Measurements from ENCODE around the gene KRTAP12-3. TPM values are rescaled to one million over a fixed set of nuclear protein-coding genes. Genes with fewer than 3 reads are reported as not detected.
A peak's percentile ranks its signal among the peaks of the same experiment; 100 is the strongest.

Gene KRTAP12-3
- polyA plus RNA-seq, 1 of the 3 experiments (the other 2 are of a cell fraction), result not detected

DNA sequence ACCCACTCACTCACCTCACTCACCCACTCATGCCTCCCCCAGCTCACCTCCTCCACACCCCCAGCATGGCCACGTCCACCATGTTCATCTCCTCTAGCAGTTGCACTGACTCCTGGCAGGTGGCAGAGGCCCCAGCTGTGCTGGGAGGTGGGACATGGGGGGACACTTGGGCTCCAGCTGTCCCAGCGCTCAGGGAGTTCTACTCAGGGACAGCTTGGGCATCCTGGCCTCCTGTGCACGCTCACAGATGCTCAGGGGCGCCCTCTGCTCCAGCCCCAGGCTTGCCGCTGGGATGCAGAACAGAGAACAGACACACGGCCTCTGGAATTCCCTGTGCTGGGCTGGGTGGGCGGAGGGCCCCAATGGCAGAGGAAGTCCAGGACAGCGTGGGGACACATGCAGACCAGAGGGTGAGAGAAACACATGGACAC is 40.6 kb upstream of the KRTAP12-3 start:
- 8% methylated on average over 4 of the region's 8 CpGs for WGBS (ENCODE audit: low lambda C conversion rate)
- no peaks in the 10 kb centered on the region for H3K9me2 ChIP-seq
- H3K4me1 ChIP-seq (ENCODE audit: control insufficient read depth in 1 of 2, insufficient read depth in 2 of 2, low read depth in 1 of 2, low read length in 1 of 2), result no peaks in the 10 kb centered on the region
- no peak overlapping the region for H3K9ac ChIP-seq
- TF ChIP-seq, protein P1, sequence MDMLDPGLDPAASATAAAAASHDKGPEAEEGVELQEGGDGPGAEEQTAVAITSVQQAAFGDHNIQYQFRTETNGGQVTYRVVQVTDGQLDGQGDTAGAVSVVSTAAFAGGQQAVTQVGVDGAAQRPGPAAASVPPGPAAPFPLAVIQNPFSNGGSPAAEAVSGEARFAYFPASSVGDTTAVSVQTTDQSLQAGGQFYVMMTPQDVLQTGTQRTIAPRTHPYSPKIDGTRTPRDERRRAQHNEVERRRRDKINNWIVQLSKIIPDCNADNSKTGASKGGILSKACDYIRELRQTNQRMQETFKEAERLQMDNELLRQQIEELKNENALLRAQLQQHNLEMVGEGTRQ (IDR thresholded peaks at IDR 0.05; ENCODE audit: borderline replicate concordance, low read depth, low read length), result no peak
- TF ChIP-seq EZH2phosphoT487 (IDR thresholded peaks at IDR 0.05; ENCODE audit: borderline replicate concordance, low read depth), result no peak
- no peak for TF ChIP-seq FOSL2 (IDR thresholded peaks at IDR 0.05; ENCODE audit: borderline replicate concordance, low read depth)
- TF ChIP-seq POLR2AphosphoS5 (IDR thresholded peaks at IDR 0.05; ENCODE audit: low read depth, low read length), result no peak
- no peak for TF ChIP-seq TEAD4 (IDR thresholded peaks at IDR 0.05; ENCODE audit: borderline replicate concordance, insufficient read depth)
- no peak for TF ChIP-seq TCF12 (IDR thresholded peaks at IDR 0.05)
- no peak for TF ChIP-seq SMC3 (IDR thresholded peaks at IDR 0.05; ENCODE audit: low read depth, low read length)
- TF ChIP-seq RCOR1 (IDR thresholded peaks at IDR 0.05; ENCODE audit: low read length), result no peak
- no peak for TF ChIP-seq GABPA (IDR thresholded peaks at IDR 0.05; ENCODE audit: low read depth)
- no peak for TF ChIP-seq GATA2 (CRISPR knock-in tag; IDR thresholded peaks at IDR 0.05)
- TF ChIP-seq NFIC (IDR thresholded peaks at IDR 0.05; ENCODE audit: borderline replicate concordance), result no peak
- TF ChIP-seq, protein P2, sequence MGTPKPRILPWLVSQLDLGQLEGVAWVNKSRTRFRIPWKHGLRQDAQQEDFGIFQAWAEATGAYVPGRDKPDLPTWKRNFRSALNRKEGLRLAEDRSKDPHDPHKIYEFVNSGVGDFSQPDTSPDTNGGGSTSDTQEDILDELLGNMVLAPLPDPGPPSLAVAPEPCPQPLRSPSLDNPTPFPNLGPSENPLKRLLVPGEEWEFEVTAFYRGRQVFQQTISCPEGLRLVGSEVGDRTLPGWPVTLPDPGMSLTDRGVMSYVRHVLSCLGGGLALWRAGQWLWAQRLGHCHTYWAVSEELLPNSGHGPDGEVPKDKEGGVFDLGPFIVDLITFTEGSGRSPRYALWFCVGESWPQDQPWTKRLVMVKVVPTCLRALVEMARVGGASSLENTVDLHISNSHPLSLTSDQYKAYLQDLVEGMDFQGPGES (IDR thresholded peaks at IDR 0.05; ENCODE audit: low read depth, low read length), result no peak
- no peak for TF ChIP-seq FOXJ3 (CRISPR knock-in tag; IDR thresholded peaks at IDR 0.05)
- H3K36me3 ChIP-seq (replicated peaks in 1 of 2; ENCODE audit: control insufficient read depth in 1 of 2, insufficient read depth in 2 of 2, low read length in 1 of 2), result no peaks in the 10 kb centered on the region
- H3F3A ChIP-seq (replicated peaks; ENCODE audit: insufficient read depth), result no peaks in the 10 kb centered on the region
- H3K4me3 ChIP-seq (ENCODE audit: low read depth in 2 of 2, low read length in 1 of 2), result no peak overlapping the region
- H2AFZ ChIP-seq (ENCODE audit: low read depth), result no peak overlapping the region
- H3K27ac ChIP-seq (ENCODE audit: low read depth in 2 of 2, low read length in 1 of 2), result no peak overlapping the region
- ChIA-PET CTCF (interaction anchor here (2.8 kb wide), 1 partner anchor 176 kb away, joined by 11 read pairs; no protein-coding TSS in a partner anchor), POLR2A (no interaction called here)
- H3K79me2 ChIP-seq (ENCODE audit: insufficient read depth), result no peaks in the 10 kb centered on the region
- no peak overlapping the region for H3K4me2 ChIP-seq
- H3K9me3 ChIP-seq, result peaks cover 8% of the 10 kb centered on the region; the same call in 1 of the 2 replicates
- no peak for DNase-seq
- no peaks in the 10 kb centered on the region for H4K20me1 ChIP-seq (ENCODE audit: insufficient read depth)
- peaks cover 49% of the 10 kb centered on the region for H3K27me3 ChIP-seq (ENCODE audit: insufficient read depth)

DNA sequence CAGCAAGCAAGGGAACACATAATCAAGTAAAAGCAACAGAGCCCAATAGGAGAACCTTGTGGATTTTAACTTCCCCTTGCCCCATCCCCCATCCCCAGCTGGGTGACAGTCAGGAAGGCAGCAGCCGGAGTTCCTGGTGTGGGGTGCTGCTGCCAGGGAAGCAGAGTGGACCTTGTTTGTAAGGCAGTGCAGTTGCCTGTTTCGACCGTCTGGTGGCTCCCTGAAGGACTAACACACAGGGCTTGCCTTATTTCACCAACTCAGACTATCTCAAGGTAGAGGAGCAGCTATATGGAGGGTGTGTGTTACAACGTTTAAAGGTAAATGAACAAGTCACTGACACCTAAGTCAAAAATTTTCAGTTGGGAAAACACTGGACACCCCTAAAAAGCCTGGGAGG is 39.2 kb upstream of the KRTAP12-3 start:
- TF ChIP-seq, protein P3, sequence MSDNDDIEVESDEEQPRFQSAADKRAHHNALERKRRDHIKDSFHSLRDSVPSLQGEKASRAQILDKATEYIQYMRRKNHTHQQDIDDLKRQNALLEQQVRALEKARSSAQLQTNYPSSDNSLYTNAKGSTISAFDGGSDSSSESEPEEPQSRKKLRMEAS (IDR thresholded peaks at IDR 0.05; ENCODE audit: low read depth), result no peak
- TF ChIP-seq GATA2 (CRISPR knock-in tag; IDR thresholded peaks at IDR 0.05), result no peak
- TF ChIP-seq SMC3 (IDR thresholded peaks at IDR 0.05; ENCODE audit: low read depth, low read length), result 0 out of 2 replicates have a peak, but pooled peaks have one; percentile 20
- TF ChIP-seq TCF12 (IDR thresholded peaks at IDR 0.05), result no peak
- TF ChIP-seq, protein P4, sequence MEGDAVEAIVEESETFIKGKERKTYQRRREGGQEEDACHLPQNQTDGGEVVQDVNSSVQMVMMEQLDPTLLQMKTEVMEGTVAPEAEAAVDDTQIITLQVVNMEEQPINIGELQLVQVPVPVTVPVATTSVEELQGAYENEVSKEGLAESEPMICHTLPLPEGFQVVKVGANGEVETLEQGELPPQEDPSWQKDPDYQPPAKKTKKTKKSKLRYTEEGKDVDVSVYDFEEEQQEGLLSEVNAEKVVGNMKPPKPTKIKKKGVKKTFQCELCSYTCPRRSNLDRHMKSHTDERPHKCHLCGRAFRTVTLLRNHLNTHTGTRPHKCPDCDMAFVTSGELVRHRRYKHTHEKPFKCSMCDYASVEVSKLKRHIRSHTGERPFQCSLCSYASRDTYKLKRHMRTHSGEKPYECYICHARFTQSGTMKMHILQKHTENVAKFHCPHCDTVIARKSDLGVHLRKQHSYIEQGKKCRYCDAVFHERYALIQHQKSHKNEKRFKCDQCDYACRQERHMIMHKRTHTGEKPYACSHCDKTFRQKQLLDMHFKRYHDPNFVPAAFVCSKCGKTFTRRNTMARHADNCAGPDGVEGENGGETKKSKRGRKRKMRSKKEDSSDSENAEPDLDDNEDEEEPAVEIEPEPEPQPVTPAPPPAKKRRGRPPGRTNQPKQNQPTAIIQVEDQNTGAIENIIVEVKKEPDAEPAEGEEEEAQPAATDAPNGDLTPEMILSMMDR (IDR thresholded peaks at IDR 0.05), result no peak
- no peak for TF ChIP-seq CHD2 (IDR thresholded peaks at IDR 0.05; ENCODE audit: low read length, partially characterized antibody)
- no peak for TF ChIP-seq MEF2A (IDR thresholded peaks at IDR 0.05; ENCODE audit: borderline replicate concordance, low read depth)
- no peaks in the 10 kb centered on the region for H3K9me2 ChIP-seq
- no peaks in the 10 kb centered on the region for H4K20me1 ChIP-seq (ENCODE audit: insufficient read depth)
- no peak overlapping the region for H3K4me3 ChIP-seq (ENCODE audit: low read depth in 2 of 2, low read length in 1 of 2)
- H3K9me3 ChIP-seq, result peaks cover 10% of the 10 kb centered on the region
- CTCF ChIA-PET, result interaction anchor here (2.8 kb wide), 1 partner anchor 175 kb away, joined by 11 read pairs; no protein-coding TSS in a partner anchor
- 4% methylated on average over 4 of the region's 4 CpGs for WGBS (ENCODE audit: low lambda C conversion rate)
- H2AFZ ChIP-seq (ENCODE audit: low read depth), result no peak overlapping the region
- H3K79me2 ChIP-seq (ENCODE audit: insufficient read depth), result no peaks in the 10 kb centered on the region
- DNase-seq, result no peak
- H3F3A ChIP-seq (replicated peaks; ENCODE audit: insufficient read depth), result no peaks in the 10 kb centered on the region
- no peak overlapping the region for H3K4me2 ChIP-seq
- no peaks in the 10 kb centered on the region for H3K4me1 ChIP-seq (ENCODE audit: control insufficient read depth in 1 of 2, insufficient read depth in 2 of 2, low read depth in 1 of 2, low read length in 1 of 2)
- POLR2A ChIA-PET, result no interaction called here
- peaks cover 0 to 1% of the 10 kb centered on the region in 2 experiments for H3K36me3 ChIP-seq (replicated peaks in 1 of 2; ENCODE audit: control insufficient read depth in 1 of 2, insufficient read depth in 2 of 2, low read length in 1 of 2)
- no peak overlapping the region for H3K27ac ChIP-seq (ENCODE audit: low read depth in 2 of 2, low read length in 1 of 2)
- peaks cover 37% of the 10 kb centered on the region for H3K27me3 ChIP-seq (ENCODE audit: insufficient read depth)
- no peak overlapping the region for H3K9ac ChIP-seq

Data from SK-N-SH (cell line).